ENCODE measurements around the gene TMTC2.

Gene TMTC2

GRCh38 chr12:82880442-82880901 is 193.8 kb downstream of the TMTC2 start:
- peak; percentile 27 for DNase-seq (ENCODE audit: low read depth, low spot score)

- DNase-seq (ENCODE audit: low read depth, low spot score), result peak; percentile 19
These were observed 197.0 kb downstream of the TMTC2 start for GRCh38 chr12:82883394-82884355.

DNA sequence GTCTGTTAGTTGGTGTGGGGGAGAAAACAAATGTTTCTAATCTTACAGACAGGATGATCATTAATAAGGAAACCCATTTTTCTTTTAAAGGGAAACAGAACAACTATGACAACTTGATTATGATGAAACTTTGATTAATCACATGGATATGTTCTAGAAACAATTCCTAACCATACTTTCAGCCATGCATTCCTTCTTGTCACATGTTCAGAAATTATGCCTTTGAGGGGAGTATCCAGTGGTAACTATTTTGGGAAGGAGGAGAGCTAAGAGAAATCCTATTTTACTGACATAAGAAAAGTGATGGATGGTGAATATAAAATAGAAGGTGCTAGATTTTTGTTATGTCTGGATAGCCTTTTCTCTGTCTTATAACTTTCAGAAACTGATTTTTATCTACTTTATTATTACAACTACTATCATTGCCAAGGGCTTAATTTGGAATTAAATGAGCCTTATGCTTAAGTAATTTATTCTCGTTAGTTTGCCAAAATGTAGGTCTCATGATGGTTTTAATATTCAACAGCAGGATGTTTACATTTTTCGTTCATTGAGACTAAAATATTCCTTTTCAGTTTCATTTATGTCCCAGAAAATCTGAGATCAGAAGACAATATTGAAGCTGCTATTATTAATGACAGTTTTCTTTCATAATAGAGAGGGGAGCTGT is 200.1 kb downstream of the TMTC2 start:
- no peak for DNase-seq (ENCODE audit: low read depth, low spot score)

- no peak for DNase-seq (ENCODE audit: low read depth, low spot score)
These were observed 207.2 kb downstream of the TMTC2 start for GRCh38 chr12:82893896-82894295.

DNA sequence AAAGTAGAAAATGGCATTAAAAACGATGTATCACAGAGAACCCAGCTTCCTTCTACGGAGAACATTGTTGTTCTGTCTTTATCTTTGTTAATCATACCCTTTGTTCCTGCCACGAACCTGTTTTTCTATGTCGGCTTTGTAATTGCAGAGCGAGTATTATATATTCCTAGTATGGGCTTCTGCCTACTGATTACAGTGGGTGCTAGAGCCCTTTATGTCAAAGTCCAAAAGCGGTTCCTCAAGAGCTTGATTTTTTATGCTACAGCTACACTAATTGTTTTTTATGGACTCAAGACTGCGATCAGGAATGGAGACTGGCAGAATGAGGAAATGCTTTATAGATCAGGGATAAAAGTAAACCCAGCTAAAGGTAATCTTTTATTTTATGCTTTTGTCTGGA is 209.6 kb downstream of the TMTC2 start:
- no peak for DNase-seq (ENCODE audit: low read depth, low spot score)

- peak; percentile 62 for DNase-seq (ENCODE audit: low read depth, low spot score)
These were observed 210.3 kb downstream of the TMTC2 start for GRCh38 chr12:82896979-82897378.

GRCh38 chr12:82898441-82898840 is 211.7 kb downstream of the TMTC2 start:
- DNase-seq (ENCODE audit: low read depth, low spot score), result no peak

DNA sequence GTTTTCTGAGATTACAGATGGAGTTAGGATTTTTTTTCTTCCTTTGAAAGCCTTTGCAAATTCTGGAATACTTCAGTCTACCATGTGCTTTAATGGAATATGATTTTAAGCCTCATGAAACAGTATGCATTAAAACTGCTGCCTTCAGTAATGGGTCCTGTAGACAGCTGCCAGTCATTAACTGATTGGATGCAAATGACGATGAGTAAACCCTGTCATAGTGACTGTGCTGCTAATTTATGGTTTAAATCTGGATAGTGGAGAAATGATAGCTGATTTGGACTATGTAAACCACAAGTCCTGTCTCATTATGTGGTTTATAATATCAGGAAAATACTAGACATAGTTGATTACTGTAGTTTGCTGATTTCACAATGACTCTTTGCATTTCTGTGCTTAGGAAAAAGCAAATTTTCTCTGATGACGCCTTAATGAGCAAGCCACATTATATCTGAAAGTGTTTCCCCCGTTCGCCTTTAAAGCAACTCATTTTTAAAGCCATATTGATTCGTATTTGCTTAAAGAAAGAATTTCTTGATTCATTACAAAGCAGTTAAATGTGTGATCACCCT is 217.6 kb downstream of the TMTC2 start:
- DNase-seq (ENCODE audit: low read depth, low spot score), result no peak

DNA sequence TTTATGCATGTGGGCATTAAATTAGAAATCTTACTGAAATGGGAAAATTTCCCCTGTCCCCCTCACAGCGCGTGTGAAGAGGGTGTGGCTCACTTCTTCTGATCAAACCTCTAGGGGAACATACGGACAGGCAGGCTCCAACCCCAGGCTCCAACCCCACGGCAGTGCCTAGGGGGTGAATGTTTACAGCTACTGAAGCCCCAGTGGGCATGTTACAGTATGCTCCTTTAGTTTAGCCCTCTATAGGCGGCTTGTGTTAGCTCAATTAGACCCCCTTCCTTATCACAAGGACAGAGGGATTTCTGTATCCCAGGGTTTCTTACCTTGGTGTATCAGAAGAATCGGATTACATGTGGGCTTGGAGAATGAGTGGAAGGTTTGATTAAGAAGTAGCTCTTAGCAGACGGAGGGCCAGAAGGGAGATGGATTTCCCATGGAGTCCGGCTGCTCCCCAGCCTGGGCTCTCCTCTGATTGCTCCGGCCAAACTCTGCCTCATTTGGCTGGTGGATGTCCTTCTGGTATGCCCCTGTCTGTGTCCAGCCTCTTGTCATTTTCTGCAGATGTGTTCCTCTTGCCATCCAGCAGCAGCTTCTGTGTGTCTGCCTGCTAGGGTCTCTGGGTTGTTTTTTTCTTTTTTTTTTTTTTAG is 223.7 kb downstream of the TMTC2 start:
- DNase-seq (ENCODE audit: low read depth, low spot score), result no peak

DNA sequence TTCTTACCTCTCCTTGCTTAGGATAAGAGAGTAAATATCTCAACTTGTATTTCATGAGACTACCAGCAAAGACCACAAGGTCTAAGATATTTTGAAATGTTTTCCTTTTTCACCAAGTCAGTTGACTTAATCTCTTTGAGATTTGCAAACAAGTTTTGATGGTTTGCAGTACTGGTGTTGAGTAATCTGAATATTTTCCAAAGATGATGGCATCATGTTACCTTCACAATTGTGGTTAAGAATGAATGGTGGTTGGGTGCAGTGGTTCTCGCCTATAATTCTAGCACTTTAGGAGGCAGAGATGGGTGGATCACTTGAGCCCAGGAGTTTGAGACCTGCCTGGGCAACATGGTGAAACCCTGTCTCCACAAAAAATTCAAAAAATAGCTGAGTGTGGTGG is 225.7 kb downstream of the TMTC2 start:
- DNase-seq (ENCODE audit: low read depth, low spot score), result peak; percentile 44

GRCh38 chr12:82919388-82920054 is 232.8 kb downstream of the TMTC2 start:
- DNase-seq (ENCODE audit: low read depth, low spot score), result no peak

GRCh38 chr12:82923935-82924334 is 237.2 kb downstream of the TMTC2 start:
- DNase-seq (ENCODE audit: low read depth, low spot score), result no peak

GRCh38 chr12:82926630-82927029 is 239.9 kb downstream of the TMTC2 start:
- DNase-seq (ENCODE audit: low read depth, low spot score), result no peak

DNA sequence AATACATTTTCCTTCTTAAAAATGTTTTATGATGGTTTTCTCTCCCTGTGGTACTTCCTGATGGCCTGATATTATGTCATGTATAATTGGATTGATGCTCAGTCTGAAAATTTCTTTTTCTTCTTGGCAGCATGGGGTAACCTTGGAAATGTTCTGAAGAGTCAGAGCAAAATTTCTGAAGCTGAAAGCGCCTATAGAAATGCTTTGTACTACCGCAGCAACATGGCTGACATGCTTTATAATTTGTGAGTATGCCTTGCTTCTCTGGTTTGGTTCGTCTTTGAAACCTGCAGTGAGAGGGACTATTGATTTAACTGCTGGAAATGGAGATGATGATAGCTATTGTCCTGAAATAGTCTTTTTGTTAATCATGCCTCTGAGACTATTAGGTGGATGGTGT is 243.6 kb downstream of the TMTC2 start:
- no peak for DNase-seq (ENCODE audit: low read depth, low spot score)

DNA sequence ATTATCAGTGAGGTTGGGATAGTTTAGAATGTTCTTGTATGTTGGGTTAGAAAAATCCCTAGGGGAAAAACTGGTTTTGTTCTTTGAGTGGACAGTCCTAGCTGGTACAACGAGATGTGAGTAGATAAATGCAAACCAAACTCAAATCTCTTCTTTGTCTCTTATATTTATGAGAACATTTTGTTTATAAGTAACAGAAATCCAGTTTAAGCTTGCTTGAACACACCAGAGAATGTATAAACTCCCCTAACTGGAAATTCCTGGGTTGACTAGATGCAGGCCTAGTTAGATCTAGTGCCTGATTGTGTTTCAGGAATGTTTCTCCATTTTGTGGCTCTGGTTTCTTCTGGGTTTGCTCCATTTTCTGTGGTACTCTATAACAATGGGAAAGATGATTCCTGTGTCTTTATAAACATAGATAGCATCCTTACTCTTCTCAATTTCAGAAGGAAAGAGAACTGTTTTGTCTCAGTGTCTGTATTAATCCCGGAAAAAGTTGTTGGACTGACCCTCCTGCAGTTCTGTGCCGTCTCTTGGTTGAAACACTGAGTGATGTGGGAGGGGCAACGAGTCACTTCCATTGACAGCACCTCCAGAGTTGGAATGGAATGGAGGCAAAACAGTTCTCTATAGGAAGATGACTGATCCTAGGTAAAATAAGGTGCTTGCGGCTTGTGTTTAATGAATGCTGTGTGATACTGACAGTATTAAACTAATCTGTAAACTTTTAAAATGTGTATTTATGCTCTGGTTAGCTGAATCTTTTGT is 244.8 kb downstream of the TMTC2 start:
- DNase-seq (ENCODE audit: low read depth, low spot score), result peak; percentile 20

- DNase-seq (ENCODE audit: low read depth, low spot score), result peak; percentile 30
These were observed 250.4 kb downstream of the TMTC2 start for GRCh38 chr12:82937151-82937550.

DNA sequence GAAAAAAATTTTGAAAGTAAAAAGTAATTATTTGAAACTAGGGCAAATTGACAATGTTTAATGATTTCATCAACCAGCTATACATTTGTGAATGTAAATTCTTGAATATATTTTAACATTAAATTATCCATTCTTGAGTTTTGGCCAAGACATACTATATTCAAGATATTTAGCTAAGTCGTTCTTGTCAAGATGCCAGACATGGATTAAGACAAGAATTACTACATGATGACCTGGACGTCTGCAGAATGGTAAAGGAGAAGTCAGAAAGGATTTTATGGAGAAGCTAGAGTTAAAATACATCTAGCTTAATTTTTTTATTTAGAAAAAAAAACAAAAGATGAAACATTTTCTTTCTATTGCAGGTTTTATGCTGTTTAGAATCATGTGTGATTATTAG is 255.8 kb downstream of the TMTC2 start:
- DNase-seq (ENCODE audit: low read depth, low spot score), result no peak

- DNase-seq (ENCODE audit: low read depth, low spot score), result peak; percentile 5
These were observed 256.3 kb downstream of the TMTC2 start for GRCh38 chr12:82942991-82943401.

DNA sequence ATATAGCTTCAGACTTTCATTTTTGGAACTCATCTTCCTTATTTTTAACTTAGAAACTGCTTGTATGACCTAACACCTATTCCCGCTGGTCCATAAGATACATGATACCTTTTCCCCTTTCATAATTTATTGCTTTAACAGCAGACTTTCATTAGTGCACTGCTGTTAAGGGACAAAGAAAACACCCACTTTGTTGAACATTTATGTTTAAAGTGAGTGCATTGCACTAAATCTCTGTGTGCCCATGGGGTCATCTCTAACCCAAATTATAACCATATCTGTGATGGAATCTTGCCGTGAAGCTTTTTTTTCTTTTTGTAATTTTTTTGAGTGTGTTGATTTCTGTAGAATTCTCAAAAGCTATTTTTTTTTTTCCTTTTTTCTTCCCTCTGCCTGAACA is 261.8 kb downstream of the TMTC2 start:
- DNase-seq (ENCODE audit: low read depth, low spot score), result no peak

DNA sequence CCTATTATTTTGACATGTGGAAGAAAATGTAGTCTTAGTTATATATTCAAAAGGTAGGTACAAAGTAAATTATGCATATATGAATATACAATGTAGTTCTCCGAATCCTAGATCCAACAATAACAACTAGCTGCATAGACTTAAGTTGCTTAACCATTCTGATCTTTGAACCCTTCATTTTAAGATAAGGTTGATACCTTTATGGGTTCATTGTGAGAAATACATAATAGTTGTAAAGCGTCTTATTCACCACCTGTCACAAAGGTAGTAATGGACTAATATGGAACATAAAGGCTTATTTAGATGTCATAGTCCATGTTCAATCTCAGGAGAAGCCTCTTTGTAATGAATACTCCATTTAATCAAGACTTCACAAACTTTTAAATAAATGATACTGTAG is 263.6 kb downstream of the TMTC2 start:
- no peak for DNase-seq (ENCODE audit: low read depth, low spot score)

DNA sequence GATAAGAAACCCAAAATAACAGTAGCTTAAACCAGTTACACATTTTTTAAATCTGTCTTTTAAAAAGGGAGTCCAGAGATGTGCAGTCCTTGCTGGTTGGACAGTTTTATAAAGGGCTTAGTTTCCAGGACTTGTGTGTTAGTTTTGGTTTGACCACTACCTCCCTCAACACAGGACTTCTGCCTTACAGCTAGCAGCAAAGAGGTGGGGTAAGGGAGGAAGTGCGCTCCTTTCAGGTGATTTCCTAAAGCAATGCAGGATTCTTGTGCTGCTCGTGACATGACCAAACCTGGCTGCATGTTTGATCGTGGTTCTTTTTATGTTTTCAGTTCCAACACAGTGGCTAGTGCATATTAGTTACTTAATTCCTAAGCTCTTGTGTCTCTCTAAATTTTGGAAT is 266.2 kb downstream of the TMTC2 start:
- DNase-seq (ENCODE audit: low read depth, low spot score), result no peak
